Ovary (tissue), 9 donors: Measurements from ENCODE around the gene DYRK1B. TPM values are rescaled to one million over a fixed set of nuclear protein-coding genes. Genes with fewer than 3 reads are reported as not detected.

Source experiments
- DNase-seq, 5 donors: peaks; one replicate each; pipeline ENCODE4 v3.0.0-alpha.2; 2019 to 2020
- H3K27ac ChIP-seq, 2 donors: fragments of 200-600 bp; one replicate each; pipeline versions ENCODE4 v1.5.1 to v1.8.0; 2019 to 2022
- H3K27me3 ChIP-seq: fragments of 200-600 bp; one replicate; pipeline ENCODE4 v1.8.0; 2022
- H3K36me3 ChIP-seq: fragments of 200-600 bp; sonication (generic); one replicate; pipeline ENCODE4 v1.5.1; 2019
- H3K4me1 ChIP-seq: one replicate; pipeline ENCODE4 v1.8.1; 2013; ENCODE audit warnings: mild to moderate bottlenecking, moderate library complexity; ENCODE audit not compliant: insufficient read depth
- H3K4me3 ChIP-seq: fragments of 200-600 bp; sonication (generic); one replicate; pipeline ENCODE4 v1.5.1; 2017
- H3K9me3 ChIP-seq, 2 donors: fragments of 200-600 bp in 1 of 2; sonication (generic) in 1 of 2; one replicate each; pipeline versions ENCODE4 v1.5.1 to v1.8.1; 2013 to 2019; ENCODE audit warnings: mild to moderate bottlenecking in 1 of 2, moderate library complexity in 1 of 2
- EP300 ChIP-seq: sonication (generic); formaldehyde crosslinking; IDR thresholded peaks from one replicate; pipeline ENCODE4 v1.6.1; 2017; ENCODE audit warnings: antibody characterized with exemption
- POLR2A ChIP-seq: fragments of 450-650 bp; IDR thresholded peaks from one replicate; pipeline ENCODE4 v1.6.1; 2017; ENCODE audit warnings: antibody characterized with exemption, mild to moderate bottlenecking, moderate library complexity
- WGBS, 3 donors: extraction: QIAGEN DNeasy Blood & Tissue Kit in 1 of 3; methylation state at CpG; one replicate each; pipeline versions ENCODE4 v1.1.5 to v1.1.7; 2013 to 2017; 5-methylcytosine and 5-hydroxymethylcytosine counted together
- intact Hi-C, 4 donors: fragments of 100-400 bp; cut with DNase I; formaldehyde crosslinking; loops; one replicate each; pipeline versions ENCODE4 v1.11.0 to v1.15.1; 2022 to 2023
- polyA plus RNA-seq, 2 donors: library from polyadenylated mRNA; stranded (reverse); fragments of 200-250 nt in 1 of 2; fragments of 350-450 nt in 1 of 2; fragmentation: Illumina TruSeq in 1 of 2; extraction: RNeasy Lipid Tissue Mini Kit (QIAGEN cat#74804) in 1 of 2; gene quantifications; one replicate each; pipeline ENCODE4 v1.2.3, GENCODE V29; 2013 to 2014
- total RNA-seq, 7 donors: library from RNA; depleted of rRNA in 2 of 7; stranded (reverse); fragments of >200 nt in 2 of 7; fragmentation: NEBNext Ultra II Directional in 3 of 7; extraction: Animal tissue kit (Norgen Biotek cat#: 25700) in 3 of 7; gene quantifications; one replicate each; pipeline versions ENCODE4 v1.1.0 to v1.2.4, GENCODE V29; 2016 to 2023
- TF ChIP-seq, protein P1 (sequence below), 3 donors: fragments of 450-650 bp in 2 of 3; fragments of 200-600 bp in 1 of 3; IDR thresholded peaks; one replicate each; pipeline versions ENCODE4 v1.5.1 to v1.8.0; 2016 to 2022; ENCODE audit warnings: antibody characterized with exemption in 3 of 3, mild to moderate bottlenecking in 1 of 3
- donor health status: DM: no; HTN: no; CAD: no; lungs with moderate emphysema.
- donor health status: DM: no; HTN: no; CAD: no.
- donor health status: Bipolar disorder and iron deficiency.
- donor health status: DM: yes; HTN: yes; CAD: no.
- donor health status: DM: no; HTN: no; CAD: no.
- donor health status: DM: yes; HTN: yes; CAD: no.

DYRK1B gene
- total and polyA plus RNA-seq, 9 donors: 10.1 to 31.0 (median 16.2) TPM

DNA sequence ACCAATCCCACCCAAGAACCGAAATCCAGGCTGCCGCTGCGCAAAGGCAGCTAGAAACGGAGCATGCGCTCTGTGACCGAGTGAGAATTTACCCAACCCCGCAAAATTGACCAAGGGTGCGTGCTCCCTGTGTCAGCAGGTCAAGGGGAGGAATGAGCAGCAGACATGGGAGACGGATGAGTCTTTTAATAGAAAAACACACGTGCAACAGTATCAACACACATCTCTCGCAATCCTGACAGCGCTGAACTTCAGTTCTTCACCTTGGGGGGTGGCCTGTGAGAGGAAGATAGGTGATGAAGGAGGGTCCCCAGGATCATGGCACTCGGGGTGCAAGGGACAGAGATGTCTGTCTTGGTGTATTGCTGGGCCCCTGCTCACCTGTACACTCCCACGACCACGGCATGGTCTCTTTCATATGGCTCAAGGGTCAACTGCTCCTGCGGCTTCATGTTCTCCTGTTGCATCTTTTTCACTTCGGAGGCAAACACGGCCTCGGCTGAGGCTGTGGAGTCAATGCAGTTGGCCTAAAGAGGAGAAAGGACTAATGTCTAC lies 402 bp upstream of the DYRK1B start:
- no peak for TF ChIP-seq EP300
- no peak for TF ChIP-seq POLR2A
- TF ChIP-seq, protein P1, sequence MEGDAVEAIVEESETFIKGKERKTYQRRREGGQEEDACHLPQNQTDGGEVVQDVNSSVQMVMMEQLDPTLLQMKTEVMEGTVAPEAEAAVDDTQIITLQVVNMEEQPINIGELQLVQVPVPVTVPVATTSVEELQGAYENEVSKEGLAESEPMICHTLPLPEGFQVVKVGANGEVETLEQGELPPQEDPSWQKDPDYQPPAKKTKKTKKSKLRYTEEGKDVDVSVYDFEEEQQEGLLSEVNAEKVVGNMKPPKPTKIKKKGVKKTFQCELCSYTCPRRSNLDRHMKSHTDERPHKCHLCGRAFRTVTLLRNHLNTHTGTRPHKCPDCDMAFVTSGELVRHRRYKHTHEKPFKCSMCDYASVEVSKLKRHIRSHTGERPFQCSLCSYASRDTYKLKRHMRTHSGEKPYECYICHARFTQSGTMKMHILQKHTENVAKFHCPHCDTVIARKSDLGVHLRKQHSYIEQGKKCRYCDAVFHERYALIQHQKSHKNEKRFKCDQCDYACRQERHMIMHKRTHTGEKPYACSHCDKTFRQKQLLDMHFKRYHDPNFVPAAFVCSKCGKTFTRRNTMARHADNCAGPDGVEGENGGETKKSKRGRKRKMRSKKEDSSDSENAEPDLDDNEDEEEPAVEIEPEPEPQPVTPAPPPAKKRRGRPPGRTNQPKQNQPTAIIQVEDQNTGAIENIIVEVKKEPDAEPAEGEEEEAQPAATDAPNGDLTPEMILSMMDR (IDR thresholded peaks at IDR 0.05): no peak
- H3K4me3 ChIP-seq: peak overlapping the region; percentile 72
- intact Hi-C loops: no loop called here

DNA sequence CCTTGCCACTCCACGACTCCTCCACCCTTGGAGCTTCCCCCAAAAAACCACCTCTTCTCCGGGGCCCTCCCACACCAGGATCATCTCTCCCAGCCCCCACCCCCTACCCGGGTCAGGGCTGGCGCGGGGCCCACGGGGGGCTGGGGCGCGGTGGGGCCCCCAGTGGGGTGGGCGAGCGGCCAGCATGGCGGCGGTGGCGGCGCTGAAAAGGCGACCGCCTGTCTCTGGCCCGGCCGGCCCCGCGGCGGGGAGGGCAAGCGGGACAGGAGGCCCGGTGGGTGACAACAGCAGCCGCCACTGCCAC lies 850 bp downstream of the DYRK1B start:
- no peaks in the 10 kb centered on the region for H3K36me3 ChIP-seq
- peak overlapping the region; percentile 72 for H3K4me3 ChIP-seq
- no peaks in the 10 kb centered on the region for H3K9me3 ChIP-seq
- no peak for DNase-seq
- H3K4me1 ChIP-seq: peaks cover 4% of the 10 kb centered on the region
- intact Hi-C loops: no loop called here
- H3K27me3 ChIP-seq: no peaks in the 10 kb centered on the region
- no peak for TF ChIP-seq EP300
- TF ChIP-seq, protein P1 (IDR thresholded peaks at IDR 0.05): no peak
- no peak for TF ChIP-seq POLR2A
- H3K27ac ChIP-seq: peak overlapping the region; percentile 56 to 69
- WGBS, 3 donors: 0 to 1% (median 1%) methylated on average over 23 to 24 of the region's 24 CpGs

More for the DNA sequence above, 402 bp upstream of the DYRK1B start:
- Histone ChIP-seq H3K27me3 (no peaks in the 10 kb centered on the region), H3K9me3 (no peaks in the 10 kb centered on the region), H3K4me1 (peaks cover 4% of the 10 kb centered on the region), H3K36me3 (no peaks in the 10 kb centered on the region), H3K27ac (peak overlapping the region in 1 of 2 donors; percentile 24)
- WGBS, 3 donors: 34 to 39% (median 38%) methylated on average over 19 of the region's 19 CpGs
- no peak for DNase-seq

DNA sequence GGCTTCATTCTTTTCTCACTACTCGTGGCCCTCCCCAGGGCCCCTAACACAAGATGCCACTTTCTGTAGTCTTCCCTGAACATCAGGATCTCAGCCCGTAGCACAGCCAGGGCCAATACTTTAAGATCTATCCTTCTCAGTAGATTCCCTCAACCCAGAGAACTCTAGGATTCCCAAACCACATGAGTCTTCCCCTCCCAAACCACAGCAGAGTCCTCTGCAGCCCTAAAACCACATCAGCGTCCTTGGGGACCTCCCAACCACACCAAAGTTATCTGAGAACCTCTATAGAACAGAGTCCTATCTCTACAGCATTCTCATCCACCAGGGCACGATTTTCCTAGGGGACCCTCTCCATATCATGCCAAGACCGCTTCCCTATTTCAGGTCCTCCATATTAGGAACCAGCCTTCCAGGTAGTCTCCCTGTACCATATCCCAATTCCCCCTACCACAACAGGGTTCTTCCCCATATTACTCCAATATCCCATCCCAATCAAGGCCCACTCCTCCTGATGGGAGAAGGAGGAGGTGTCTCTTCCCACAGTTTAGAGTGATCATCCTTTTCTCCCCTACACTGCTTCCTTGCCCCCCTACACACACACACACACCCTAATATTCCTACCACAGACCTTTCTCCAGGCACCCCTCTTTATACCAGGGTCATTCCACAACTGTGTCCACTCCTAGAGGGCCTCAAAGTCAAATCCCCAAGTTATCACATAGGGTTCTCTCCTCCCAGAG lies 1.4 kb downstream of the DYRK1B start:
- Histone ChIP-seq H3K9me3 (no peaks in the 10 kb centered on the region), H3K4me1 (peaks cover 4% of the 10 kb centered on the region), H3K27me3 (no peaks in the 10 kb centered on the region), H3K27ac (peak overlapping the region; percentile 56 to 69), H3K4me3 (peak overlapping the region; percentile 72), H3K36me3 (no peaks in the 10 kb centered on the region)
- intact Hi-C loops: no loop called here
- TF ChIP-seq POLR2A (no peak), EP300 (no peak)
- TF ChIP-seq, protein P1 (IDR thresholded peaks at IDR 0.05): no peak
- 42 to 49% (median 47%) methylated on average over 5 of the region's 5 CpGs for WGBS, 3 donors
- no peak for DNase-seq

DNA sequence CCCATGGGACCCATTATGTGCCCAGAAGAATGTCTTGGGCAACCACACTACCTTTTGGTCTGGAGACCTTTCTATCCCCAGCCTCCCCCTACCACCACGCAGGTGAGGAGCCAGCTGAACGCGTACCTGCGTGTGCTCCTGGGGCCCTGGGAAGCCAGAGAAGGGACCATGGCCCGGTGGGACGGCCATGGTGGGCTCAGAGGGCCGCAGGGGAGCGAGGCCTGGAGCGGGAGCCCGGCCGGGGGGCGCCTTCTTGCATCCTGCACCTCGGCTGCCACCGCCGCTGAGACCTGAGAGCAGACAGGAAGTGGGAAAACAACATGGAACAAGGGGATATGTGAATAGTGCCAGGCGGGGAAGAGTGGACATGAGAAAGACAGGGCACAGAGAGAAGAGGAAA lies 2.3 kb downstream of the DYRK1B start:
- H3K4me3 ChIP-seq: no peak overlapping the region
- intact Hi-C loops: no loop called here
- no peak for DNase-seq
- TF ChIP-seq EP300: no peak
- TF ChIP-seq, protein P1 (IDR thresholded peaks at IDR 0.05): no peak
- TF ChIP-seq POLR2A: no peak
- H3K4me1 ChIP-seq: peaks cover 4% of the 10 kb centered on the region
- H3K9me3 ChIP-seq: no peaks in the 10 kb centered on the region
- H3K27me3 ChIP-seq: no peaks in the 10 kb centered on the region
- H3K36me3 ChIP-seq: no peaks in the 10 kb centered on the region
- 85 to 92% (median 86%) methylated on average over 16 of the region's 16 CpGs for WGBS, 3 donors
- no peak overlapping the region for H3K27ac ChIP-seq
